ENCODE data around the gene C1orf185.

Gene C1orf185

GRCh38 chr1:51139474-51139873 is 37.4 kb downstream of the C1orf185 start:
- no peaks in the 10 kb centered on the region for H3K36me3 ChIP-seq (ENCODE audit: insufficient read depth, low read length)
- no peaks in the 10 kb centered on the region for H3K27me3 ChIP-seq (ENCODE audit: insufficient read depth, low read length, poor library complexity, severe bottlenecking)
- H3K9ac ChIP-seq (ENCODE audit: low read depth, low read length, poor library complexity, severe bottlenecking) = no peak overlapping the region
- H3K4me3 ChIP-seq (ENCODE audit: low read length, poor library complexity, severe bottlenecking) = no peak overlapping the region
- H3K4me2 ChIP-seq (ENCODE audit: low read depth, low read length, poor library complexity, severe bottlenecking) = no peak overlapping the region
- H2AFZ ChIP-seq (ENCODE audit: low read length) = no peak overlapping the region
- H3K9me2 ChIP-seq (replicated peaks; ENCODE audit: low read depth, low read length) = no peaks in the 10 kb centered on the region
- no peaks in the 10 kb centered on the region for H4K20me1 ChIP-seq (ENCODE audit: insufficient read depth, low read length, poor library complexity, severe bottlenecking)
- H3K9me3 ChIP-seq (ENCODE audit: insufficient read depth, low read depth, low read length) = no peaks in the 10 kb centered on the region; the same call in 1 of the 2 replicates
- TF ChIP-seq CTCF (conservative IDR thresholded peaks at IDR 0.05; ENCODE audit: low read length) = peak; percentile 43
- TF ChIP-seq EZH2phosphoT487 (IDR thresholded peaks at IDR 0.05; ENCODE audit: borderline replicate concordance) = no peak
- H3K4me1 ChIP-seq (ENCODE audit: insufficient read depth, low read length, poor library complexity, severe bottlenecking) = no peaks in the 10 kb centered on the region
- H3F3A ChIP-seq (ENCODE audit: low read depth) = no peaks in the 10 kb centered on the region
- H3K79me2 ChIP-seq (ENCODE audit: insufficient read depth, low read length) = no peaks in the 10 kb centered on the region

GRCh38 chr1:51147394-51147793 is 45.4 kb downstream of the C1orf185 start:
- Histone ChIP-seq H2AFZ (ENCODE audit: low read length) (no peak overlapping the region), H3K9ac (ENCODE audit: low read depth, low read length, poor library complexity, severe bottlenecking) (no peak overlapping the region), H3K4me3 (ENCODE audit: low read length, poor library complexity, severe bottlenecking) (no peak overlapping the region), H3K79me2 (ENCODE audit: insufficient read depth, low read length) (no peaks in the 10 kb centered on the region), H3K9me2 (replicated peaks; ENCODE audit: low read depth, low read length) (no peaks in the 10 kb centered on the region), H3F3A (ENCODE audit: low read depth) (no peaks in the 10 kb centered on the region), H3K4me1 (ENCODE audit: insufficient read depth, low read length, poor library complexity, severe bottlenecking) (no peaks in the 10 kb centered on the region), H3K4me2 (ENCODE audit: low read depth, low read length, poor library complexity, severe bottlenecking) (no peak overlapping the region), H3K36me3 (ENCODE audit: insufficient read depth, low read length) (no peaks in the 10 kb centered on the region), H3K27me3 (ENCODE audit: insufficient read depth, low read length, poor library complexity, severe bottlenecking) (no peaks in the 10 kb centered on the region), H4K20me1 (ENCODE audit: insufficient read depth, low read length, poor library complexity, severe bottlenecking) (no peaks in the 10 kb centered on the region), H3K9me3 (ENCODE audit: insufficient read depth, low read depth, low read length) (no peaks in the 10 kb centered on the region)
- TF ChIP-seq EZH2phosphoT487 (IDR thresholded peaks at IDR 0.05; ENCODE audit: borderline replicate concordance) = no peak
- TF ChIP-seq CTCF (conservative IDR thresholded peaks at IDR 0.05; ENCODE audit: low read length) = no peak

- Histone ChIP-seq H3F3A (ENCODE audit: low read depth) (no peaks in the 10 kb centered on the region), H3K36me3 (ENCODE audit: insufficient read depth, low read length) (no peaks in the 10 kb centered on the region), H4K20me1 (ENCODE audit: insufficient read depth, low read length, poor library complexity, severe bottlenecking) (no peaks in the 10 kb centered on the region), H3K4me2 (ENCODE audit: low read depth, low read length, poor library complexity, severe bottlenecking) (no peak overlapping the region), H3K4me1 (ENCODE audit: insufficient read depth, low read length, poor library complexity, severe bottlenecking) (no peaks in the 10 kb centered on the region), H2AFZ (ENCODE audit: low read length) (no peak overlapping the region), H3K4me3 (ENCODE audit: low read length, poor library complexity, severe bottlenecking) (no peak overlapping the region), H3K79me2 (ENCODE audit: insufficient read depth, low read length) (no peaks in the 10 kb centered on the region), H3K9me3 (ENCODE audit: insufficient read depth, low read depth, low read length) (peaks cover 14% of the 10 kb centered on the region; the same call in 1 of the 2 replicates), H3K27me3 (ENCODE audit: insufficient read depth, low read length, poor library complexity, severe bottlenecking) (no peaks in the 10 kb centered on the region), H3K9ac (ENCODE audit: low read depth, low read length, poor library complexity, severe bottlenecking) (no peak overlapping the region), H3K9me2 (replicated peaks; ENCODE audit: low read depth, low read length) (no peaks in the 10 kb centered on the region)
- no peak for TF ChIP-seq CTCF (conservative IDR thresholded peaks at IDR 0.05; ENCODE audit: low read length)
- no peak for TF ChIP-seq EZH2phosphoT487 (IDR thresholded peaks at IDR 0.05; ENCODE audit: borderline replicate concordance)
Observed at GRCh38 chr1:51154776-51155175, 52.7 kb downstream of the C1orf185 start.
